GM21576 (cell line): ENCODE measurements around the gene ZXDC.

Experiments used
- ATAC-seq: cut with Tn5 transposase; IDR thresholded peaks from one replicate; pipeline ENCODE4 v1.9.1; 2021; ENCODE audit warnings: mild to moderate bottlenecking, moderate library complexity; ENCODE audit not compliant: unreplicated experiment

Gene ZXDC

GRCh38 chr3:126439346-126439967 is 36.2 kb downstream of the ZXDC start:
- no peak for ATAC-seq

- no peak for ATAC-seq
Observed at GRCh38 chr3:126438746-126439145, 36.9 kb downstream of the ZXDC start.

DNA sequence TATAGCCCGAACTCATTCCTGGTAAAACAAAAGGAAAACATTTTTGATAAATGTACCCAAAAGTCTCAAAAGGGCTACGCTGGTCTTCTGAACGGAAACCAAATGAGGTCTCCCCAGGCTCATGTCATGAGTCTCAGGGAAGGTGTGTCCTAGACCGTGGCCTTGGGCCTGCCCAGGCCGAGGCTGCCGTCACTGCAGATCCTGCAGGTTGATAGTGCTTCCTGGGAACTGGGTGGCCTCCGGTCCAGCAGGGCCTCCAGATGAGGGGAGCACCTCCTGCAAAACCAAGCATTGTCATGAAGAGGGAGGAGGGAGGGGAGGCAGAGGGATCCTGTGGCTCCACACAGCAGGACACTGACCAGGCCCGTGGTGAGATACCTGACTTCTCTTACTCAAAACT is 37.5 kb downstream of the ZXDC start:
- ATAC-seq = no peak

DNA sequence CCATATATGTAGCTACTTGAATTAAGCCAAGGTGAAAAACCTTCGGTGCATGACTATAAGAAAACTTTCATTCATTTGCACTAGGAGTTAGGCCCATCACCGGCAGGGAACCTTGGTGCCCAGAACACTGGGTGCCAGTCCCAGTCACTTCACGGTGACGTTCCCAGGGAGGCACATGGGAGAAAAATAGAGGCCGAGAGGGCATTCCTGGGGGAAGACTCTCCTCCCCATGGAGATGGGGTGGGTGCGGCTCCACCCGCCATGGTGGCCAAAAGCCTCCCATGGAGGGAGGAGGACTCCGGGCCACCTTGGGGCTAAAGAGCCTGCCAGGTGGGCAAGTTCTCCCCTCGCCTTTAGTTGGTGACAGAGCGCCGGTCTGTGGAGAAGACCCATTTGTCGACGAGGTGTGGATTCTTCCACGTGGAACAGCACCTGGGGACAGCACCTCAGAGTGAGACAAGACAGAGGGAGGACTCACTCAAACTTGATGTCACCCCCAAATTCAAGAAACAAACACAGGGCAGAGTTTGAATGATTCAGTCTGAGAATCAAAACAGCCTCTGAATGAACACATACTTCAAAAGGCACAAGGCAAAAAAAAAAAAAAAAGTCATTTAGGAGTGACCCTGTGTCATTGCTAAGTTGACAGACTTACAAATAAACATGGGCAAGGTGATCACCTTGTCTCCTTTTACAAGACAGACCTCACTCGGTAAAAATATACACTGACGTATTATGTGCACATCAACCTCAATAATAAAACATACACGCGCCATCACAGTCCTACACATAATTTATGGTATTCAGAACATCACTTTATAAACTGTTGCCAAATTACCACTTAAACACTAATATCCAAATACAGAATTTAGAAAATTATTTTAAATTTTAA is 38.6 kb downstream of the ZXDC start:
- no peak for ATAC-seq

DNA sequence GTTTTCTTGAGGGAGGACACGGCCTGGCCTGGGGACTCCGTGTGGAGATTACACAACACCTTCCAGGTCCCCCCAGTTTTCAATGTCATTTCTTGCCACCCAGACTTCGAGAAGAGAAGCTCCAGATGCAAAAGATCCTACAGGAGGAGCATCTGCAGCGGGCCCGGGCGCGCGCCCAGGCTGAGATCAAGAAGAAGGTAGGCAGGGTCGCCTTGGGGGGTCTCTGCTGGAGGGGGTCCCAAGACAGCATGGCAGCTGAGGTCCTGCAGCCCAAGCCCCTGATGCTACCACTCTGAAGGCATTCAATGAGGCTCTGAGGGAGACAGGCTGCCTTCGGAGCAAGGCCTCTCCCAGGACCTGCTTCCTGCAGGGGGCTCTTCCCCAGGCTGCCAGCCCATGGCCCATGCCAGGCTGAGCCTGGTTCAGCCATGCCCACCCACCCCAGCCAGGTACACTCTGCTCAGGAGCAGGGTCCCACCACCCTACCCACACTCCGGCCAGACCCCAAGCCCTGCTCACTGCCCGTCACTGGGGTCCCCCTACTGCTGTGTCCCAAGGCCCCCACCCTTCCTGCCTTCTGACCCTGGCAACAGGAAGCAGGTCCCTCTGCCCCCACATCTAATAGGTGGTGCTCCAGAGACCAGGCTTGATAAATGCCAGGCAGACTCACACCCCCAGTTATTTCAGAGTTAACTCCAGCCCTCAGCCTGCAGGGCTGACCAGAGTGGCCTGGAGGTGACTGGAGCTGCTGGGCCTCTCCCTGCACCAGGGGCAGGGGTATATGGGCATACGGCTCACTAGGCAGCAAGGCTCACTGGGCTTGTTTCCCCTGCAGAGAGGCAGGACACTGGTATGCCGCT is 40.0 kb downstream of the ZXDC start:
- ATAC-seq = no peak

GRCh38 chr3:126434931-126435411 is 40.7 kb downstream of the ZXDC start:
- ATAC-seq = no peak

- no peak for ATAC-seq
Observed at GRCh38 chr3:126434264-126434590, 41.5 kb downstream of the ZXDC start.

- no peak for ATAC-seq
Observed at GRCh38 chr3:126433496-126434263, 42.0 kb downstream of the ZXDC start.

GRCh38 chr3:126433105-126433430 is 42.6 kb downstream of the ZXDC start:
- no peak for ATAC-seq

GRCh38 chr3:126432361-126433104 is 43.2 kb downstream of the ZXDC start:
- ATAC-seq = no peak

DNA sequence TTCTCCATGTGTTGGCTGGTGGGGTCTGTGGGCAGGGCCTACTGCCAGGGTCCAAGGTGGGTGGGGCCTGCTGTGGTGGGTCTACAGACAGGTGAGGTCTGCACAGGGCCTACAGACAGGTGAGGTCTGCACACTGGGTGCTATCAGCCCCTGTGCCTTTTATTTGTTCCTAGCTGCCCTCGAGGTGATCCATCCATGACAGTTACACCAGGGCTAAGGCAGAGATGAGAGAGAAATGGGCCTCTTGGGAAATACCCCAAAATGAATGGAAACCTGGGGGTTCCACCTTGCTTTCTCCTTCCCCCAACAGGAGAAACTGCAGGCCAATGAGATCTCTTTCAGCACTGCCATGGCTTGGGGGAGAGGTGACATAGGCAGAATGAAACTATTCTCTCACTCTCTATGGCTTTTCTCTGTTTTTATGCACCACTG is 44.6 kb downstream of the ZXDC start:
- ATAC-seq = peak; percentile 68

DNA sequence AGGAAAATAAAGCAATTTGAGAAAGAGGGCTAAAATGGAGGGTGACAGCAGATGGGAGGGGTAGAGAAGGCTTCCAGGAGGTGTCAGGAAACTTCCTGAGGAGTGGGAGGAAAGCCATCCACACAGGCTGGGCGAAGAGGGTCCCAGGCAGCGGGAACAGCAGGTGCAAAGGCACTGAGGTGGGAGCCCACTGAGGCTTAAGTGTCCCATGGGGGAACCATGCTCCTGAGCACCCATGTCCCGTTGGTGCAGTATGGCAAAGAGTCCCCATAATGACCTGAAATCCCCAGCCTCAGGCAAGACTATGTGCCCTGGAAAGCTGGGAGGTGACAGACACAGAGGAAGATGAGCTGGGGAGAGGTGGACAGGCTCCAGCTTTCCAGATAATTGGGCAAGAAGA is 50.9 kb downstream of the ZXDC start:
- no peak for ATAC-seq

GRCh38 chr3:126424039-126424717 is 51.5 kb downstream of the ZXDC start:
- ATAC-seq = no peak

DNA sequence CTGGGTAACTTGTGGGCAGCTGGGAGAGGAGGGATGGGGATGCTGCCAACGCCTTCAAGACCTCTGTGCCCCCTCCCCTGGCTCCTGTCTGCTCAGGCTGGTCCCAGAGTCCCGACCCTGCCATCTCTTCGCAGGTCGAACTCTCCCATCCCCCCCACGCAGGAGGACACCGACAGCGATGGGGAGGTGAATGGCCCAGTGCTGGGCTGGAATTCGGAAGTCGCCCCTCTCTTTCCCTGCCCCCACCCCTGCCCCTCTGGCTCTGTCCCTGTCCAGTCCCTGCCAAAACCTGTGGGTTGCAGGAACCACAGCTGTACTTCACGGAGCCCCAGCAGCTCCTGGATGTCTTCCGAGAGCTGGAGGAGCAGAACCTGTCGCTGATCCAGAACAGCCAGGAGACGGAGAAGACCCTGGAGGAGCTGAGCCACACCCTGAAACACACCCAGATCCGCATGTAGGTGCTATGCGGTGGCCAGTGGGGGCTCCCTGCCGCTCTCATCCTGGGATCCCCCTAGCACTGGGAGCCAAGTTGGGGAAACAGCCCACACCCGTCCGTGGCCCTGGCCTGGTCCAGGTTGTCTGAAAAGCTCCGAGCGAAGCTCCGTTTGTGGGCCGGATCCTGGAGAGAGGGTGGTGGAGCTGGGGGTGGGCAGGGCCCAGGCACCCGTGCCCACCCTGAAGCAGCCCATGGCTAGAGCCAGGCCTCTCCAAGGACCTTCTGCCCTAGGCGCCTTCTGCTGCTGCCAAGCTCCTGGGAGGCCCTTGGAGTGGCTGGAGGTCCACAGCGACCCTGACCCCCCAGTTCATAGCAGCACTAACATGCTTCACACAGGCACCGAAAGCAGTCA is 52.3 kb downstream of the ZXDC start:
- ATAC-seq = no peak

GRCh38 chr3:126422571-126423091 is 53.1 kb downstream of the ZXDC start:
- no peak for ATAC-seq

GRCh38 chr3:126422121-126422520 is 53.6 kb downstream of the ZXDC start:
- no peak for ATAC-seq

DNA sequence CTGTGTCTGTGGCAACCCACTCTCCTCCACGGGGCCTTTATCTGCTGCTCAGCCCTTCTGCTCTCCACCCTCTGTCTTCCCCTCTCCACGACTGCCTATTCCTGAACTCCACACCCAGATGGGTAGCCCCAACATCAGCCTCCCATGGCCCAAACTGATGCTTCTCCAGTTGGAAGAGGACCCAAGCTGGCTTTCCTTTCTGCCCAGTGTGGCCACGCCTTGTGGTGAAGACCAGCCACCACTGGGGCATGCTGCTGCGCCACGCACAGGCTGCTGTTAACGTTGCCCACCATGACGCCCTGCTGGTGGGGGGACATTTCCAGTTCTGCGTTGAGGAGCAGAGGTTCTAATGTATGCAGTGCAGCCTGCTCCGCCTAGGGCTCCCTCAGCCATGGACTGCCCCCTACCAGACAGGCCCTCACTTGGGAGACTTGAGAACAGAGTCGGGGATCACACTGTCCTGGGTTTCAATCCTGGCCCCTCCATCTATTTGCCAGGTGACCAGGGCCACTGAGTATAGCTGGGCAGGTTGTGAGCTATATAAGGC is 54.0 kb downstream of the ZXDC start:
- ATAC-seq = no peak
